Retinal pigment epithelial cell (primary cell): ENCODE measurements around the gene ARHGAP25.

Experiments used
- DNase-seq: peaks from one replicate; pipeline ENCODE4 v3.0.0-alpha.2; 2010; ENCODE audit warnings: low read depth
- H3K4me3 ChIP-seq: 2 replicates; pipeline ENCODE4 v1.5.1; 2011; ENCODE audit warnings: mild to moderate bottlenecking, low read length, control low read depth, moderate library complexity
- CTCF ChIP-seq: conservative IDR thresholded peaks from 2 replicates; pipeline ENCODE4 v1.5.1; 2011; ENCODE audit warnings: low read depth, low read length, control low read depth, inconsistent platforms

The ARHGAP25 gene

GRCh38 chr2:68734688-68735525, at the start of gene ARHGAP25:
Gene ARHGAP25 (plus strand): TSS chr2:68734811. CDS start chr2:68735200, 389 bp downstream.
- TF ChIP-seq CTCF = no peak
- no peak within 1 kb of the TSS for H3K4me3 ChIP-seq

GRCh38 chr2:68686178-68686577, 48.4 kb upstream of the ARHGAP25 start:
- TF ChIP-seq CTCF = no peak
- H3K4me3 ChIP-seq = no peak overlapping the region
- no peak for DNase-seq

More at GRCh38 chr2:68734688-68735525, at the start of gene ARHGAP25:
- no peak for DNase-seq

- DNase-seq = no peak
- TF ChIP-seq CTCF = no peak
- no peak overlapping the region for H3K4me3 ChIP-seq
Observed at GRCh38 chr2:68687018-68687417, 47.6 kb upstream of the ARHGAP25 start.

GRCh38 chr2:68689553-68690537, 44.8 kb upstream of the ARHGAP25 start:
- H3K4me3 ChIP-seq = no peak overlapping the region
- no peak for TF ChIP-seq CTCF
- no peak for DNase-seq

GRCh38 chr2:68690851-68691250, 43.8 kb upstream of the ARHGAP25 start:
- no peak for TF ChIP-seq CTCF
- no peak for DNase-seq
- H3K4me3 ChIP-seq = no peak overlapping the region

GRCh38 chr2:68692511-68692910, 42.1 kb upstream of the ARHGAP25 start:
- DNase-seq = no peak
- no peak for TF ChIP-seq CTCF
- no peak overlapping the region for H3K4me3 ChIP-seq
